Measurements from ENCODE around the gene TAB2. TPM values are rescaled to one million over a fixed set of nuclear protein-coding genes. Genes with fewer than 3 reads are reported as not detected.
A peak's percentile ranks its signal among the peaks of the same experiment; 100 is the strongest.

TAB2 gene
- total and polyA plus RNA-seq, 8 donors: 49.3 to 103 (median 86.5) TPM

- DNase-seq (no peak), ATAC-seq (peak; percentile 17)
- intact Hi-C loops (cut with DNase I): loop anchor here in 1 of 2 donors (10.0 kb wide), 1 partner anchor 56 kb away; the partner anchor contains the start of gene TAB2
- H3K4me1 ChIP-seq: peaks cover 0 to 24% of the 10 kb centered on the region in 2 donors
- no peak overlapping the region for H3K27ac ChIP-seq
- no peaks in the 10 kb centered on the region for H3K9me3 ChIP-seq
- no peak overlapping the region for H3K4me3 ChIP-seq
- no peak for TF ChIP-seq CTCF (IDR thresholded peaks at IDR 0.05)
- H3K27me3 ChIP-seq: no peaks in the 10 kb centered on the region
- H3K36me3 ChIP-seq: peaks cover 0 to 7% of the 10 kb centered on the region in 2 donors
Observed at GRCh38 chr6:149371154-149371553, 53.6 kb downstream of the TAB2 start.

- no peak for TF ChIP-seq CTCF (IDR thresholded peaks at IDR 0.05)
- peaks cover 0 to 24% of the 10 kb centered on the region in 2 donors for H3K4me1 ChIP-seq
- DNase-seq (no peak), ATAC-seq (no peak)
- H3K27ac ChIP-seq: no peak overlapping the region
- peaks cover 0 to 7% of the 10 kb centered on the region in 2 donors for H3K36me3 ChIP-seq
- intact Hi-C loops (cut with DNase I): loop anchor here in 1 of 2 donors (10.0 kb wide), 1 partner anchor 57 kb away; the partner anchor contains the start of gene TAB2
- H3K4me3 ChIP-seq: no peak overlapping the region
- no peaks in the 10 kb centered on the region for H3K27me3 ChIP-seq
- no peaks in the 10 kb centered on the region for H3K9me3 ChIP-seq
Observed at GRCh38 chr6:149372062-149372461, 54.5 kb downstream of the TAB2 start.

- intact Hi-C loops (cut with DNase I): loop anchor here in 1 of 2 donors (10.0 kb wide), 1 partner anchor 59 kb away; the partner anchor contains the start of gene TAB2
- no peaks in the 10 kb centered on the region for H3K27me3 ChIP-seq
- no peak overlapping the region for H3K4me3 ChIP-seq
- DNase-seq (no peak), ATAC-seq (no peak)
- H3K36me3 ChIP-seq: peaks cover 0 to 15% of the 10 kb centered on the region in 2 donors
- no peak for TF ChIP-seq CTCF (IDR thresholded peaks at IDR 0.05)
- H3K27ac ChIP-seq: no peak overlapping the region
- no peaks in the 10 kb centered on the region for H3K9me3 ChIP-seq
- peaks cover 0 to 24% of the 10 kb centered on the region in 2 donors for H3K4me1 ChIP-seq
Observed at GRCh38 chr6:149373511-149373910, 56.0 kb downstream of the TAB2 start.

- no peak overlapping the region for H3K27ac ChIP-seq
- no peak for TF ChIP-seq CTCF (IDR thresholded peaks at IDR 0.05)
- H3K4me1 ChIP-seq: no peaks in the 10 kb centered on the region
- ATAC-seq (no peak), DNase-seq (no peak)
- H3K9me3 ChIP-seq: no peaks in the 10 kb centered on the region
- H3K4me3 ChIP-seq: no peak overlapping the region
- peaks cover 4 to 57% of the 10 kb centered on the region in 2 donors for H3K36me3 ChIP-seq
- no peaks in the 10 kb centered on the region for H3K27me3 ChIP-seq
- intact Hi-C loops (cut with DNase I): loop anchor here in 1 of 2 donors (10.0 kb wide), 1 partner anchor 65 kb away; the partner anchor contains the start of gene TAB2
Observed at GRCh38 chr6:149379977-149380376, 62.5 kb downstream of the TAB2 start.

- DNase-seq (no peak), ATAC-seq (no peak)
- H3K36me3 ChIP-seq: peaks cover 4 to 57% of the 10 kb centered on the region in 2 donors
- no peaks in the 10 kb centered on the region for H3K9me3 ChIP-seq
- no peak overlapping the region for H3K27ac ChIP-seq
- no peak for TF ChIP-seq CTCF (IDR thresholded peaks at IDR 0.05)
- H3K4me3 ChIP-seq: no peak overlapping the region
- intact Hi-C loops (cut with DNase I): no loop called here
- no peaks in the 10 kb centered on the region for H3K27me3 ChIP-seq
- no peaks in the 10 kb centered on the region for H3K4me1 ChIP-seq
Observed at GRCh38 chr6:149380523-149380922, 63.0 kb downstream of the TAB2 start.

Data from left lung (tissue), 10 donors.